NT2/D1 (cell line): ENCODE measurements around the gene ERI3.
"Not testable (repeated sequence)": the region's sequence is repeated elsewhere in the genome, so short reads cannot be mapped to it uniquely, and the experiment has no call there.

ENCODE experiments used
- DNase-seq: peaks from one replicate; pipeline ENCODE4 v3.0.0-alpha.2; 2011; ENCODE audit warnings: low read depth, low spot score
- H3K27me3 ChIP-seq: 2 replicates; pipeline ENCODE4 v1.6.0; 2011; ENCODE audit warnings: mild to moderate bottlenecking; ENCODE audit not compliant: insufficient read length, insufficient read depth
- H3K36me3 ChIP-seq: 2 replicates; pipeline ENCODE4 v1.6.1; 2011; ENCODE audit warnings: mild to moderate bottlenecking, low read length, mixed read lengths; ENCODE audit not compliant: insufficient read depth, insufficient read length
- H3K4me1 ChIP-seq: 2 replicates; pipeline ENCODE4 v1.5.1; 2011; ENCODE audit not compliant: insufficient read depth, insufficient read length
- H3K4me3 ChIP-seq: 2 replicates; pipeline ENCODE4 v1.5.1; 2011; ENCODE audit warnings: low read depth; ENCODE audit not compliant: insufficient read length
- H3K9ac ChIP-seq: 2 replicates; pipeline ENCODE4 v1.6.0; 2011; ENCODE audit warnings: low read depth; ENCODE audit not compliant: insufficient read length
- H3K9me3 ChIP-seq: 2 replicates; pipeline ENCODE4 v1.5.1; 2011; ENCODE audit warnings: mild to moderate bottlenecking, low read length; ENCODE audit not compliant: insufficient read depth
- SUZ12 ChIP-seq: IDR thresholded peaks from 2 replicates; pipeline ENCODE4 v1.6.1; 2011; ENCODE audit not compliant: insufficient read length, insufficient read depth; ENCODE audit errors: extremely low read depth
- YY1 ChIP-seq: IDR thresholded peaks from 2 replicates; pipeline ENCODE4 v1.6.1; 2011; ENCODE audit not compliant: insufficient read length, insufficient read depth
- ZNF274 ChIP-seq: IDR thresholded peaks from 2 replicates; pipeline ENCODE4 v1.6.1; 2011; ENCODE audit warnings: mild to moderate bottlenecking, low read depth, low read length

ERI3 gene

DNA sequence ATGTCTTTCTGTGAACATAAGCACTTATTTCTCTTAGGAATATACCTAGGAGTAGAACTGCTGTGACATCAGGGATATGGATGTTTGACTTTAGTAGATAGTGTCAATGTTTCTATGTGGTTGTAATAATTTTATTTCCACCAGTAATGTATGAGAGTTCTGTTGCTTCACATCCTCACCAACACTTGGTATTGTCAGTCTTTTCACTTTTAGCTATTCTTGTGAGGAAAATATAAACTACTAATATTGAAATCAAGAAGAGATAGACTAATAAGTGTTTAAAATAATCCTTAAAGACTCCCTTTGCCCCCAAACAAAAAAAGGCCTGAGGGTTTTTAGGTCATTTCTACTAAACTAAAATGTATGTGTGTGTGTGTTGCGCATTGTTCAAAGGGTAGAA, 144.5 kb downstream of the ERI3 start:
- Histone ChIP-seq H3K4me3 (no peak overlapping the region), H3K4me1 (no peaks in the 10 kb centered on the region), H3K9me3 (no peaks in the 10 kb centered on the region), H3K36me3 (peaks cover 14% of the 10 kb centered on the region), H3K27me3 (no peaks in the 10 kb centered on the region), H3K9ac (no peak overlapping the region)
- no peak for DNase-seq
- TF ChIP-seq ZNF274 (no peak), YY1 (no peak), SUZ12 (no peak)

DNA sequence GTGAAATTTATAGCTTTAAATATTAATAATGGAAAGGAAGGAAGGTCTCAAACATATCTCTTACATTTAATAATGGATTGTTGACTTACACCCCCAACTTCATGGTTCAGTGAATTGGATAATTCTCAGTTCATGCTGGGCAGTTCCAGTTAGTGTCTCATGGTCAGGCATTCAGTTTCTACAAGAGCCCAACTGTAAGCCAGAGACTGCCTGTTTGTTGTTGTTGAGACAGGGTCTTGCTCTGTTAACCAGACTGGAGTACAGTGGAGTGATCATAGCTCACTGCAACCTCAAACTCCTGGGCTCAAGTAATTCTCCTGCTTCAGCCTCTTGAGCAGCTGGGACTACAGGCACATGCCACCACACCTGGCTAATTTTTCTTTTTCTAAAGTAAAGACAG, 146.8 kb downstream of the ERI3 start:
- no peak for TF ChIP-seq ZNF274
- TF ChIP-seq YY1 = no peak
- no peak for TF ChIP-seq SUZ12
- H3K9me3 ChIP-seq = no peaks in the 10 kb centered on the region
- no peak overlapping the region for H3K4me3 ChIP-seq
- DNase-seq = no peak
- no peaks in the 10 kb centered on the region for H3K36me3 ChIP-seq
- H3K9ac ChIP-seq = no peak overlapping the region
- H3K4me1 ChIP-seq = no peaks in the 10 kb centered on the region
- H3K27me3 ChIP-seq = no peaks in the 10 kb centered on the region

GRCh38 chr1:44206545-44206944, 148.5 kb downstream of the ERI3 start:
- H3K36me3 ChIP-seq, H3K9ac ChIP-seq, H3K27me3 ChIP-seq, H3K4me3 ChIP-seq, DNase-seq, H3K9me3 ChIP-seq, H3K4me1 ChIP-seq: not testable (repeated sequence)

DNA sequence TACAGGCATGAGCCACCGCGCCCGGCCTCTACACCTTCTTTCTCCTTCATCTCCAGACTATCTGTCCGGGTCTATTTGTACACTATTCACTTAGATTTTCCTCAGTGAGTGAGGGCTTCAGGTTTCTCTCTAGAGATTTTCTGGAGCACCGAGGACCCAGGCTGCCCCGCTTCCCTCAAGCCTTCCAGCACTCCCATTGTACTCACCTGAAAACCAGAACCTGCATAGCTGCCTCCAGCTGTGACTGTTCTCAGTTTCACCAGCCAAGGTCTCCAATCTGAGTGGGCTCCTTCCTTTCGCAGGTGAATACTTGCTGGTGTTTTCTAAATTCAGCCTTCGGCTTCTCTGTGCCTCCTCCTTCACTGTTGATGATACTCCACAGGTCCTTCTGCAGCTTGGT, 154.7 kb downstream of the ERI3 start:
- no peaks in the 10 kb centered on the region for H3K9me3 ChIP-seq
- TF ChIP-seq YY1 (no peak), ZNF274 (no peak), SUZ12 (no peak)
- no peak overlapping the region for H3K9ac ChIP-seq
- H3K4me1 ChIP-seq = no peaks in the 10 kb centered on the region
- no peaks in the 10 kb centered on the region for H3K36me3 ChIP-seq
- DNase-seq = no peak
- no peaks in the 10 kb centered on the region for H3K27me3 ChIP-seq
- no peak overlapping the region for H3K4me3 ChIP-seq

GRCh38 chr1:44174630-44175029, 180.4 kb downstream of the ERI3 start:
- DNase-seq = no peak
- H3K27me3 ChIP-seq = no peaks in the 10 kb centered on the region
- H3K9me3 ChIP-seq = peaks cover 67% of the 10 kb centered on the region
- H3K36me3 ChIP-seq = no peaks in the 10 kb centered on the region
- no peak overlapping the region for H3K4me3 ChIP-seq
- H3K9ac ChIP-seq = no peak overlapping the region
- H3K4me1 ChIP-seq = peaks cover 2% of the 10 kb centered on the region
- TF ChIP-seq YY1 = no peak
